T-cell (primary cell): ENCODE results near the gene GSAP. TPM values are rescaled to one million over a fixed set of nuclear protein-coding genes. Genes with fewer than 3 reads are reported as not detected.
A peak's percentile ranks its signal among the peaks of the same experiment; 100 is the strongest.

Experiments
- ATAC-seq, 4 experiments: fragments of 200-7000 bp in 3 of 4; fragments of 150-1000 bp in 1 of 4; cut with Tn5 transposase; replicated peaks in 1 of 4; 1 replicate in 3 of 4; 2 replicates in 1 of 4; pipeline ENCODE4 v1.10.0; 2021; ENCODE audit warnings: moderate library complexity in 3 of 4, mild to moderate bottlenecking in 2 of 4, moderate number of reproducible peaks in 1 of 4
- CTCF ChIA-PET, 2 donors: fragments of 300-600 bp; sonication (Branson Sonifier 250); formaldehyde crosslinking; loops; one replicate each; lab custom pipeline; 2022; ENCODE audit warnings: antibody characterized with exemption in 2 of 2; lab: Charles Lee
- POLR2A ChIA-PET, 2 donors: fragments of 300-600 bp; sonication (Branson Sonifier 250); formaldehyde crosslinking; loops; one replicate each; lab custom pipeline; 2022; ENCODE audit warnings: antibody characterized with exemption in 2 of 2; lab: Charles Lee
- DNase-seq, 35 experiments: peaks; one replicate each; pipeline versions ENCODE4 v3.0.0 to v3.0.0-alpha.2; 2013 to 2023
- H3K27ac ChIP-seq: one replicate; pipeline ENCODE4 v1.5.1; 2013; ENCODE audit warnings: low read length
- H3K27me3 ChIP-seq, 2 experiments: replicated peaks in 1 of 2; 1 replicate in 1 of 2; 2 replicates in 1 of 2; pipeline versions ENCODE4 v1.6.1 to v1.7.0; 2013; ENCODE audit warnings: low read length in 1 of 2, mixed read lengths in 1 of 2; ENCODE audit not compliant: control insufficient read depth in 2 of 2, insufficient read depth in 2 of 2; ENCODE audit errors: extremely low read depth in 1 of 2
- H3K36me3 ChIP-seq, 2 donors: 1 replicate in 1 of 2; 2 replicates in 1 of 2; pipeline versions ENCODE4 v1.6.1 to v1.7.0; 2013; ENCODE audit warnings: low read length in 1 of 2; ENCODE audit not compliant: control insufficient read depth in 2 of 2, insufficient read depth in 1 of 2; ENCODE audit errors: extremely low read depth in 1 of 2
- H3K4me1 ChIP-seq, 2 experiments: 1 replicate in 1 of 2; 2 replicates in 1 of 2; pipeline versions ENCODE4 v1.6.1 to v1.7.0; 2013; ENCODE audit warnings: low read length in 2 of 2, mixed read lengths in 1 of 2; ENCODE audit not compliant: insufficient read depth in 2 of 2, control insufficient read depth in 1 of 2; ENCODE audit errors: extremely low read depth in 1 of 2
- H3K4me3 ChIP-seq, 2 donors: 1 replicate in 1 of 2; 2 replicates in 1 of 2; pipeline versions ENCODE4 v1.5.1 to v1.7.0; 2013; ENCODE audit warnings: mild to moderate bottlenecking in 2 of 2, low read length in 1 of 2, moderate library complexity in 1 of 2; ENCODE audit not compliant: control insufficient read depth in 1 of 2; ENCODE audit errors: extremely low read depth in 1 of 2
- H3K9me3 ChIP-seq: 2 replicates; pipeline ENCODE4 v1.7.0; 2013
- H3K27ac Mint-ChIP-seq, 2 donors: one replicate each; pipeline ENCODE4 v1.8.0; 2020 to 2021; ENCODE audit warnings: mild to moderate bottlenecking in 2 of 2, mixed read lengths in 2 of 2
- H3K27me3 Mint-ChIP-seq, 2 donors: one replicate each; pipeline ENCODE4 v1.8.0; 2021 to 2022; ENCODE audit warnings: mixed read lengths in 2 of 2
- H3K36me3 Mint-ChIP-seq: one replicate; pipeline ENCODE4 v1.8.0; 2021; ENCODE audit warnings: mixed read lengths
- H3K4me1 Mint-ChIP-seq, 3 donors: one replicate each; pipeline ENCODE4 v1.8.0; 2020 to 2022; ENCODE audit warnings: mixed read lengths in 3 of 3, mild to moderate bottlenecking in 1 of 3
- H3K4me3 Mint-ChIP-seq, 3 donors: one replicate each; pipeline ENCODE4 v1.8.0; 2020 to 2022; ENCODE audit warnings: mild to moderate bottlenecking in 3 of 3, mixed read lengths in 3 of 3, moderate library complexity in 3 of 3
- H3K9me3 Mint-ChIP-seq, 3 donors: one replicate each; pipeline ENCODE4 v1.8.0; 2020 to 2022; ENCODE audit warnings: mixed read lengths in 3 of 3
- whole genome bisulfite sequencing: methylation state at CpG from one replicate; pipeline ENCODE4 v1.1.5; 2013; ENCODE audit warnings: missing lambda C conversion rate; ENCODE audit not compliant: insufficient coverage; 5-methylcytosine and 5-hydroxymethylcytosine counted together
- total RNA-seq, 35 experiments: library from RNA in 6 of 35; stranded (reverse) in 6 of 35; fragments of 120-200 nt in 1 of 35; gene quantifications; one replicate each; pipeline versions ENCODE4 v1.2.1 to v1.2.4 and lab custom pipeline; 2013 to 2026

Gene GSAP
- total RNA-seq, 5 donors from 2014 or later (not counting 1 experiment from before 2014, with no cell fraction given), result 17.7 to 40.0 (median 25.7) TPM

GRCh38 chr7:77425101-77426051, 9.2 kb upstream of the GSAP start:
- Mint-ChIP-seq H3K4me3 (no peak overlapping the region), H3K9me3 (no peaks in the 10 kb centered on the region), H3K4me1 (peaks cover 24 to 37% (median 26%) of the 10 kb centered on the region in 3 donors), H3K27me3 (peaks cover 7 to 11% of the 10 kb centered on the region in 2 donors), H3K36me3 (no peaks in the 10 kb centered on the region), H3K27ac (no peak overlapping the region)
- no peak for DNase-seq
- Histone ChIP-seq H3K36me3 (no peaks in the 10 kb centered on the region), H3K9me3 (no peaks in the 10 kb centered on the region), H3K27ac (no peak overlapping the region), H3K4me1 (peaks cover 14% of the 10 kb centered on the region in 2 experiments), H3K27me3 (no peaks in the 10 kb centered on the region), H3K4me3 (no peak overlapping the region)
- POLR2A ChIA-PET, result interaction anchor here in 1 of 2 donors (0.7 kb wide), 1 partner anchor 146 kb away, joined by 3 read pairs; no protein-coding TSS in a partner anchor
- CTCF ChIA-PET, result no interaction called here
- WGBS, result 92% methylated on average over 6 of the region's 10 CpGs
- ATAC-seq, result no peak

- DNase-seq, result no peak
- no peak for ATAC-seq
- H3K27me3 ChIP-seq, result no peaks in the 10 kb centered on the region
- no peaks in the 10 kb centered on the region for H3K9me3 ChIP-seq
- ChIA-PET POLR2A (no interaction called here), CTCF (no interaction called here)
- no peak overlapping the region for H3K27ac ChIP-seq
- Mint-ChIP-seq H3K36me3 (no peaks in the 10 kb centered on the region), H3K4me3 (no peak overlapping the region), H3K9me3 (no peaks in the 10 kb centered on the region), H3K27me3 (peaks cover 7 to 11% of the 10 kb centered on the region in 2 donors), H3K4me1 (peaks cover 10 to 18% (median 14%) of the 10 kb centered on the region in 3 donors), H3K27ac (no peak overlapping the region)
- H3K36me3 ChIP-seq, result no peaks in the 10 kb centered on the region
- H3K4me1 ChIP-seq, result peaks cover 2 to 3% of the 10 kb centered on the region in 2 experiments
- no peak overlapping the region for H3K4me3 ChIP-seq
Observed at GRCh38 chr7:77422500-77422899, 6.4 kb upstream of the GSAP start.

GRCh38 chr7:77420986-77421672, 5.0 kb upstream of the GSAP start:
- Histone ChIP-seq H3K27me3 (no peaks in the 10 kb centered on the region), H3K9me3 (no peaks in the 10 kb centered on the region), H3K4me1 (peaks cover 0 to 6% of the 10 kb centered on the region in 2 experiments), H3K4me3 (no peak overlapping the region), H3K36me3 (no peaks in the 10 kb centered on the region), H3K27ac (no peak overlapping the region)
- Mint-ChIP-seq H3K9me3 (no peaks in the 10 kb centered on the region), H3K27ac (no peak overlapping the region), H3K36me3 (no peaks in the 10 kb centered on the region), H3K27me3 (peaks cover 7 to 11% of the 10 kb centered on the region in 2 donors), H3K4me3 (no peak overlapping the region), H3K4me1 (peaks cover 5 to 17% (median 8%) of the 10 kb centered on the region in 3 donors)
- DNase-seq, result no peak
- POLR2A ChIA-PET, result no interaction called here
- CTCF ChIA-PET, result no interaction called here
- ATAC-seq, result no peak
- 82% methylated on average over 3 of the region's 4 CpGs for WGBS

GRCh38 chr7:77420438-77420837, 4.3 kb upstream of the GSAP start:
- peaks cover 0 to 6% of the 10 kb centered on the region in 2 experiments for H3K4me1 ChIP-seq
- CTCF ChIA-PET, result no interaction called here
- Mint-ChIP-seq H3K9me3 (no peaks in the 10 kb centered on the region), H3K27ac (no peak overlapping the region), H3K36me3 (no peaks in the 10 kb centered on the region), H3K4me3 (no peak overlapping the region), H3K4me1 (peaks cover 5 to 17% (median 8%) of the 10 kb centered on the region in 3 donors), H3K27me3 (peaks cover 4 to 11% of the 10 kb centered on the region in 2 donors)
- POLR2A ChIA-PET, result no interaction called here
- WGBS, result 80% methylated on average over 2 of the region's 5 CpGs
- no peak for DNase-seq
- no peaks in the 10 kb centered on the region for H3K27me3 ChIP-seq
- no peaks in the 10 kb centered on the region for H3K9me3 ChIP-seq
- no peak overlapping the region for H3K27ac ChIP-seq
- no peak overlapping the region for H3K4me3 ChIP-seq
- no peaks in the 10 kb centered on the region for H3K36me3 ChIP-seq
- no peak for ATAC-seq

GRCh38 chr7:77419102-77419501, 3.0 kb upstream of the GSAP start:
- H3K4me3 ChIP-seq, result no peak overlapping the region
- Mint-ChIP-seq H3K27ac (no peak overlapping the region), H3K9me3 (no peaks in the 10 kb centered on the region), H3K4me3 (no peak overlapping the region), H3K27me3 (peaks cover 3 to 11% of the 10 kb centered on the region in 2 donors), H3K4me1 (peaks cover 16 to 27% (median 19%) of the 10 kb centered on the region in 3 donors), H3K36me3 (no peaks in the 10 kb centered on the region)
- H3K9me3 ChIP-seq, result no peaks in the 10 kb centered on the region
- no peak for DNase-seq
- WGBS, result 89% methylated on average over 3 of the region's 4 CpGs
- peaks cover 2 to 14% of the 10 kb centered on the region in 2 experiments for H3K4me1 ChIP-seq
- H3K36me3 ChIP-seq, result no peaks in the 10 kb centered on the region
- ATAC-seq, result no peak
- no peak overlapping the region for H3K27ac ChIP-seq
- ChIA-PET POLR2A (interaction anchor here (0.6 to 0.7 kb wide), 3 partner anchors 24 to 378 kb away, joined by 3 to 4 read pairs (median 3); no protein-coding TSS in a partner anchor), CTCF (no interaction called here)
- no peaks in the 10 kb centered on the region for H3K27me3 ChIP-seq

GRCh38 chr7:77417801-77418200, 1.7 kb upstream of the GSAP start:
- CTCF ChIA-PET, result no interaction called here
- H3K9me3 ChIP-seq, result no peaks in the 10 kb centered on the region
- 100% methylated on average over 1 of the region's 4 CpGs for WGBS
- no peaks in the 10 kb centered on the region for H3K27me3 ChIP-seq
- Mint-ChIP-seq H3K36me3 (no peaks in the 10 kb centered on the region), H3K9me3 (no peaks in the 10 kb centered on the region), H3K27me3 (peaks cover 3 to 9% of the 10 kb centered on the region in 2 donors), H3K27ac (peak overlapping the region in 1 of 2 donors; percentile 17), H3K4me3 (no peak overlapping the region), H3K4me1 (peaks cover 29 to 38% (median 29%) of the 10 kb centered on the region in 3 donors)
- ATAC-seq (no peak), DNase-seq (no peak)
- no peak overlapping the region for H3K27ac ChIP-seq
- peaks cover 2 to 17% of the 10 kb centered on the region in 2 experiments for H3K4me1 ChIP-seq
- no peaks in the 10 kb centered on the region for H3K36me3 ChIP-seq
- POLR2A ChIA-PET, result interaction anchor here in 1 of 2 donors (0.5 kb wide), 1 partner anchor 1016 kb away, joined by 6 read pairs; no protein-coding TSS in a partner anchor
- no peak overlapping the region for H3K4me3 ChIP-seq
